GM12878 (cell line): Measurements from ENCODE around the gene CSTPP1. TPM values are rescaled to one million over a fixed set of nuclear protein-coding genes. Genes with fewer than 3 reads are reported as not detected.
A peak's percentile ranks its signal among the peaks of the same experiment; 100 is the strongest.

Source experiments
- BCL11A ChIP-seq: IDR thresholded peaks from 2 replicates; pipeline ENCODE4 v1.6.1; 2011; ENCODE audit warnings: low read depth, low read length
- FOS ChIP-seq: IDR thresholded peaks from 3 replicates; pipeline ENCODE4 v1.6.1; 2011; ENCODE audit warnings: borderline replicate concordance; ENCODE audit not compliant: insufficient read length; ENCODE audit errors: extremely low read depth
- FOXK2 ChIP-seq: fragments of 450-650 bp; IDR thresholded peaks from 2 replicates; pipeline ENCODE4 v1.6.1; 2017; ENCODE audit warnings: mild to moderate bottlenecking, moderate library complexity
- GABPA ChIP-seq: IDR thresholded peaks from 2 replicates; pipeline ENCODE4 v1.6.1; 2014; ENCODE audit warnings: antibody characterized with exemption, low read depth, mild to moderate bottlenecking, inconsistent platforms
- HDAC2 ChIP-seq: fragments of 200-600 bp; sonication (generic); IDR thresholded peaks from 2 replicates; pipeline ENCODE4 v1.6.1; 2017
- NFXL1 ChIP-seq: fragments of 450-650 bp; IDR thresholded peaks from 2 replicates; pipeline ENCODE4 v1.6.1; 2017; ENCODE audit warnings: antibody characterized with exemption, mild to moderate bottlenecking, borderline replicate concordance
- NFYB ChIP-seq: IDR thresholded peaks from 2 replicates; pipeline ENCODE4 v1.6.1; 2011; ENCODE audit warnings: low read depth, mild to moderate bottlenecking, low read length, improper control_type of control experiment, moderate library complexity; ENCODE audit not compliant: insufficient read depth
- PAX5 ChIP-seq: IDR thresholded peaks from 2 replicates; pipeline ENCODE4 v1.6.1; 2011; ENCODE audit warnings: low read depth, low read length, borderline replicate concordance
- PML ChIP-seq: IDR thresholded peaks from 2 replicates; pipeline ENCODE4 v1.6.1; 2012; ENCODE audit warnings: low read length, inconsistent platforms
- RAD21 ChIP-seq: IDR thresholded peaks from 2 replicates; pipeline ENCODE4 v1.6.1; 2011; ENCODE audit warnings: mild to moderate bottlenecking, low read depth, low read length, moderate library complexity; ENCODE audit not compliant: insufficient read depth
- SMAD1 ChIP-seq: fragments of 450-650 bp; IDR thresholded peaks from 2 replicates; pipeline ENCODE4 v1.6.1; 2018; ENCODE audit warnings: mild to moderate bottlenecking, low read depth; ENCODE audit not compliant: partially characterized antibody
- SMAD5 ChIP-seq: IDR thresholded peaks from 2 replicates; pipeline ENCODE4 v1.6.1; 2016; ENCODE audit warnings: antibody characterized with exemption, low read depth
- SREBF2 ChIP-seq: IDR thresholded peaks from 2 replicates; pipeline ENCODE4 v1.6.1; 2012; ENCODE audit warnings: mild to moderate bottlenecking, low read length
- SUZ12 ChIP-seq: fragments of 200-600 bp; sonication (generic); IDR thresholded peaks from one replicate; pipeline ENCODE4 v1.6.1; 2018; ENCODE audit warnings: antibody characterized with exemption, mild to moderate bottlenecking; ENCODE audit not compliant: unreplicated experiment
- TCF3 ChIP-seq: IDR thresholded peaks from 2 replicates; pipeline ENCODE4 v1.6.1; 2012; ENCODE audit warnings: low read depth, mild to moderate bottlenecking, low read length, borderline replicate concordance; ENCODE audit not compliant: insufficient read depth
- polyA plus RNA-seq, 11 experiments: library from polyadenylated mRNA; depleted of rRNA in 4 of 11; unstranded in 6 of 11; stranded (reverse) in 5 of 11; fragments of >200 nt; fragmentation: Nextera tagmentation in 4 of 11; fragmentation: Illumina TruSeq in 1 of 11; extraction: Ambion mirVana in 4 of 11; extraction: Trizol in 1 of 11; gene quantifications; 1 replicate in 1 of 11; 2 replicates in 10 of 11; pipeline versions ENCODE4 v1.2.1 to v1.2.3, GENCODE V29; 2011 to 2016; ENCODE audit warnings: inconsistent platforms in 2 of 11, missing spikeins in 2 of 11, low read depth in 1 of 11
- total RNA-seq, 4 experiments: library from RNA; depleted of rRNA in 3 of 4; stranded (reverse); fragments of >200 nt in 3 of 4; fragmentation: Illumina TruSeq in 1 of 4; extraction: Trizol in 1 of 4; gene quantifications; 2 replicates each; pipeline versions ENCODE4 v1.2.1 to v1.2.3, GENCODE V29; 2013 to 2021
- TF ChIP-seq, protein P1 (sequence below): fragments of 450-650 bp; IDR thresholded peaks from 2 replicates; pipeline ENCODE4 v1.6.1; 2016; ENCODE audit warnings: mild to moderate bottlenecking, moderate library complexity, borderline replicate concordance
- TF ChIP-seq, protein P2 (sequence below): IDR thresholded peaks from 2 replicates; pipeline ENCODE4 v1.6.1; 2012; ENCODE audit warnings: low read depth, low read length, improper control_type of control experiment
- TF ChIP-seq, protein P3 (sequence below): fragments of 450-650 bp; formaldehyde crosslinking; IDR thresholded peaks from 2 replicates; pipeline ENCODE4 v1.4.0; 2022; ENCODE audit warnings: mild to moderate bottlenecking, moderate library complexity

CSTPP1 gene
- total and polyA plus RNA-seq, 10 of the 15 experiments (the other 5 are each of a cell fraction or from before 2014, with no cell fraction given): 7.1 to 23.4 (median 17.5) TPM

DNA sequence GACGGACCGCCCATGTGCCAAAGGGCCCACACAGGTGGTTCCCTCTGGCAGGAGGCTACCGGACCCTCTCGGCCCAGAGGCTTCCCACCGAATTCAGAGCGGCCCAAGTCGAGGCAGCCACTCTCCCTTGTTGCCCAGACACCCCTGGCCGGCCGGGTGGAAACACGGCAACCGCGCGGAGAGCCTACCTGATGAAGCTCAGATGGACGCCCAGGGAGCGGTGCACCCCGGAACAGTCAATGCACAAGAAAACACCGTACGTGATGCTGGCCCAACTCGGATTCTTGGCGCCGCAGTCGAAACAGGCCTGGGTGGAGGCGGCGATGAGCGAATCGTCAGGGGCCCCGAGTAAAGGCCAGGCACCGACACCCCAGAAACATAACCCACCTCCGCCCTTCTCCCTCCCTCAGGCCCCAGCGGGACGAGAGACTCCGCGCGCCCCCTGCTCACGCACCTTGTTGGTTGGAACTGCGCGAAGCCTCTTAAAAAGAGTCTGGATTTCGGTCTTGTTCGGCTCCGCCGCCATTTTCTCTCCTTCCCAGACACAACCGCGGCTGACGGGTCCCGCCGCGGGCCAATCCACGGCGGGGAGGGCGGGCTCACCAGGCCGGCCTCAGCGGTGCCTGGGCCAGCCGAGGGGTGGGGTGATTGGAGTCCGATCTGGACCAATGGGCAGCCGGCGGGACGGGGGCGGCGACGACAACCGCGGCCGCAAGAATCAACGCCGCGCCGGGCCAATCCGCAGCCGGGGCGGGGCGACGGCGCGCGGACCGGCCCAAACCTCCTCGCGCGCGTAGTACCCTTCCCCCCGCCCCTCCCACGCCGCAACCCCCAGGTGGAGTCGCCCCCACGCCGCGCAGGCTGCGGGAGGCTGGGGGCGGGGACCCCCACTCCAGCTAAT, 240.0 kb downstream of the CSTPP1 start, which contains the start of gene ARFGAP2 (continued):
- TF ChIP-seq, protein P1, sequence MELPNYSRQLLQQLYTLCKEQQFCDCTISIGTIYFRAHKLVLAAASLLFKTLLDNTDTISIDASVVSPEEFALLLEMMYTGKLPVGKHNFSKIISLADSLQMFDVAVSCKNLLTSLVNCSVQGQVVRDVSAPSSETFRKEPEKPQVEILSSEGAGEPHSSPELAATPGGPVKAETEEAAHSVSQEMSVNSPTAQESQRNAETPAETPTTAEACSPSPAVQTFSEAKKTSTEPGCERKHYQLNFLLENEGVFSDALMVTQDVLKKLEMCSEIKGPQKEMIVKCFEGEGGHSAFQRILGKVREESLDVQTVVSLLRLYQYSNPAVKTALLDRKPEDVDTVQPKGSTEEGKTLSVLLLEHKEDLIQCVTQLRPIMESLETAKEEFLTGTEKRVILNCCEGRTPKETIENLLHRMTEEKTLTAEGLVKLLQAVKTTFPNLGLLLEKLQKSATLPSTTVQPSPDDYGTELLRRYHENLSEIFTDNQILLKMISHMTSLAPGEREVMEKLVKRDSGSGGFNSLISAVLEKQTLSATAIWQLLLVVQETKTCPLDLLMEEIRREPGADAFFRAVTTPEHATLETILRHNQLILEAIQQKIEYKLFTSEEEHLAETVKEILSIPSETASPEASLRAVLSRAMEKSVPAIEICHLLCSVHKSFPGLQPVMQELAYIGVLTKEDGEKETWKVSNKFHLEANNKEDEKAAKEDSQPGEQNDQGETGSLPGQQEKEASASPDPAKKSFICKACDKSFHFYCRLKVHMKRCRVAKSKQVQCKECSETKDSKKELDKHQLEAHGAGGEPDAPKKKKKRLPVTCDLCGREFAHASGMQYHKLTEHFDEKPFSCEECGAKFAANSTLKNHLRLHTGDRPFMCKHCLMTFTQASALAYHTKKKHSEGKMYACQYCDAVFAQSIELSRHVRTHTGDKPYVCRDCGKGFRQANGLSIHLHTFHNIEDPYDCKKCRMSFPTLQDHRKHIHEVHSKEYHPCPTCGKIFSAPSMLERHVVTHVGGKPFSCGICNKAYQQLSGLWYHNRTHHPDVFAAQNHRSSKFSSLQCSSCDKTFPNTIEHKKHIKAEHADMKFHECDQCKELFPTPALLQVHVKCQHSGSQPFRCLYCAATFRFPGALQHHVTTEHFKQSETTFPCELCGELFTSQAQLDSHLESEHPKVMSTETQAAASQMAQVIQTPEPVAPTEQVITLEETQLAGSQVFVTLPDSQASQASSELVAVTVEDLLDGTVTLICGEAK: no peak
- no peak for TF ChIP-seq SUZ12
- no peak for TF ChIP-seq PML
- no peak for TF ChIP-seq RAD21
- TF ChIP-seq FOXK2: 0 out of 2 replicates have a peak, but pooled peaks have one; percentile 25
- TF ChIP-seq SMAD5: no peak
- TF ChIP-seq, protein P2, sequence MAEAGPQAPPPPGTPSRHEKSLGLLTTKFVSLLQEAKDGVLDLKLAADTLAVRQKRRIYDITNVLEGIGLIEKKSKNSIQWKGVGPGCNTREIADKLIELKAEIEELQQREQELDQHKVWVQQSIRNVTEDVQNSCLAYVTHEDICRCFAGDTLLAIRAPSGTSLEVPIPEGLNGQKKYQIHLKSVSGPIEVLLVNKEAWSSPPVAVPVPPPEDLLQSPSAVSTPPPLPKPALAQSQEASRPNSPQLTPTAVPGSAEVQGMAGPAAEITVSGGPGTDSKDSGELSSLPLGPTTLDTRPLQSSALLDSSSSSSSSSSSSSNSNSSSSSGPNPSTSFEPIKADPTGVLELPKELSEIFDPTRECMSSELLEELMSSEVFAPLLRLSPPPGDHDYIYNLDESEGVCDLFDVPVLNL: no peak
- TF ChIP-seq SREBF2: no peak
- TF ChIP-seq, protein P3, sequence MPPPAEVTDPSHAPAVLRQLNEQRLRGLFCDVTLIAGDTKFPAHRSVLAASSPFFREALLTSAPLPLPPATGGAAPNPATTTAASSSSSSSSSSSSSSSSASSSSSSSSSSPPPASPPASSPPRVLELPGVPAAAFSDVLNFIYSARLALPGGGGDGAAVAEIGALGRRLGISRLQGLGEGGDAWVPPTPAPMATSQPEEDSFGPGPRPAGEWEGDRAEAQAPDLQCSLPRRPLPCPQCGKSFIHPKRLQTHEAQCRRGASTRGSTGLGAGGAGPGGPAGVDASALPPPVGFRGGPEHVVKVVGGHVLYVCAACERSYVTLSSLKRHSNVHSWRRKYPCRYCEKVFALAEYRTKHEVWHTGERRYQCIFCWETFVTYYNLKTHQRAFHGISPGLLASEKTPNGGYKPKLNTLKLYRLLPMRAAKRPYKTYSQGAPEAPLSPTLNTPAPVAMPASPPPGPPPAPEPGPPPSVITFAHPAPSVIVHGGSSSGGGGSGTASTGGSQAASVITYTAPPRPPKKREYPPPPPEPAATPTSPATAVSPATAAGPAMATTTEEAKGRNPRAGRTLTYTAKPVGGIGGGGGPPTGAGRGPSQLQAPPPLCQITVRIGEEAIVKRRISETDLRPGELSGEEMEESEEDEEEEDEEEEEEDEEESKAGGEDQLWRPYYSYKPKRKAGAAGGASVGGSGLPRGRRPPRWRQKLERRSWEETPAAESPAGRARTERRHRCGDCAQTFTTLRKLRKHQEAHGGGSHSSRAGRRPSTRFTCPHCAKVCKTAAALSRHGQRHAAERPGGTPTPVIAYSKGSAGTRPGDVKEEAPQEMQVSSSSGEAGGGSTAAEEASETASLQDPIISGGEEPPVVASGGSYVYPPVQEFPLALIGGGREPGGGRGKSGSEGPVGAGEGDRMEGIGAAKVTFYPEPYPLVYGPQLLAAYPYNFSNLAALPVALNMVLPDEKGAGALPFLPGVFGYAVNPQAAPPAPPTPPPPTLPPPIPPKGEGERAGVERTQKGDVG: no peak
- TF ChIP-seq HDAC2: no peak
- no peak for TF ChIP-seq TCF3
- peak; percentile 95 for TF ChIP-seq NFYB
- TF ChIP-seq PAX5: peak; percentile 24; the same call in 1 of the 2 replicates
- peak; percentile 26 for TF ChIP-seq FOS
- no peak for TF ChIP-seq GABPA
- no peak for TF ChIP-seq NFXL1
- no peak for TF ChIP-seq SMAD1
- no peak for TF ChIP-seq BCL11A
